RWPE1 (cell line): Measurements from ENCODE around the gene NR2F1.

Source experiments
- CTCF ChIA-PET: fragments of 350-600 bp; sonication (Branson Sonifier 250); formaldehyde crosslinking; extraction: SDS; loops from one replicate; lab custom pipeline; 2021; lab: Yijun Ruan, JAX
- POLR2A ChIA-PET: fragments of 400-600 bp; formaldehyde crosslinking; extraction: SDS; loops from one replicate; lab custom pipeline; 2020; ENCODE audit warnings: antibody characterized with exemption; ENCODE audit not compliant: low non-redundant PET; lab: Yijun Ruan, JAX
- DNase-seq: peaks from one replicate; pipeline ENCODE4 v3.0.0; 2012; ENCODE audit warnings: low spot score
- H3K27ac ChIP-seq: fragments of 450-650 bp; 2 replicates; pipeline ENCODE4 v1.5.1; 2017
- TF ChIP-seq, protein P1 (sequence below): fragments of 450-650 bp; conservative IDR thresholded peaks from 2 replicates; pipeline ENCODE4 v1.5.1; 2017; ENCODE audit warnings: low read depth, mild to moderate bottlenecking

The NR2F1 gene

GRCh38 chr5:93608855-93609254 lies 25.8 kb downstream of the NR2F1 start:
- TF ChIP-seq, protein P1, sequence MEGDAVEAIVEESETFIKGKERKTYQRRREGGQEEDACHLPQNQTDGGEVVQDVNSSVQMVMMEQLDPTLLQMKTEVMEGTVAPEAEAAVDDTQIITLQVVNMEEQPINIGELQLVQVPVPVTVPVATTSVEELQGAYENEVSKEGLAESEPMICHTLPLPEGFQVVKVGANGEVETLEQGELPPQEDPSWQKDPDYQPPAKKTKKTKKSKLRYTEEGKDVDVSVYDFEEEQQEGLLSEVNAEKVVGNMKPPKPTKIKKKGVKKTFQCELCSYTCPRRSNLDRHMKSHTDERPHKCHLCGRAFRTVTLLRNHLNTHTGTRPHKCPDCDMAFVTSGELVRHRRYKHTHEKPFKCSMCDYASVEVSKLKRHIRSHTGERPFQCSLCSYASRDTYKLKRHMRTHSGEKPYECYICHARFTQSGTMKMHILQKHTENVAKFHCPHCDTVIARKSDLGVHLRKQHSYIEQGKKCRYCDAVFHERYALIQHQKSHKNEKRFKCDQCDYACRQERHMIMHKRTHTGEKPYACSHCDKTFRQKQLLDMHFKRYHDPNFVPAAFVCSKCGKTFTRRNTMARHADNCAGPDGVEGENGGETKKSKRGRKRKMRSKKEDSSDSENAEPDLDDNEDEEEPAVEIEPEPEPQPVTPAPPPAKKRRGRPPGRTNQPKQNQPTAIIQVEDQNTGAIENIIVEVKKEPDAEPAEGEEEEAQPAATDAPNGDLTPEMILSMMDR, result no peak
- no peak for DNase-seq
- POLR2A ChIA-PET, result no interaction called here
- CTCF ChIA-PET, result no interaction called here
- no peak overlapping the region for H3K27ac ChIP-seq

DNA sequence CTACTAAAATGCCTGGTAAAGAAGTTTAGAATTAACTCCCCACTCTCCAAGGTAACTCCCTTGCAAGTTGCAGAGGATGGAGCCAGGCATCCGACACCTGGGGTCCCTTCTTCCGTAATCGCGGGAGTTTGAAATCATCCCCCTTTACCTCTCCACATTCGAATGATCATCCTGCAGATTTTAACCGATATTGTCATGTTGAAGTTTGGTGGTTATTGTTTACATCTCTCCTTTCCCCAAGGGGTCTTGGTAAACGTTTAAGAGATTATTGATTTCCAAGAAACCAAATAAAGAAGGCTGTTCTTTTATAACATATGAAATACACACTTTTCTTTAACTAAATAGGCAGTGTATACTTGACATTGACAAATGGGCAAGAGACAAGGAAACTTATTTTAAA lies 26.7 kb downstream of the NR2F1 start:
- ChIA-PET POLR2A (no interaction called here), CTCF (no interaction called here)
- no peak overlapping the region for H3K27ac ChIP-seq

GRCh38 chr5:93610581-93611272 lies 27.7 kb downstream of the NR2F1 start:
- DNase-seq, result no peak
- H3K27ac ChIP-seq, result no peak overlapping the region
- ChIA-PET POLR2A (no interaction called here), CTCF (no interaction called here)
- TF ChIP-seq, protein P1, result no peak

More for the DNA sequence above, 26.7 kb downstream of the NR2F1 start:
- DNase-seq, result no peak
- TF ChIP-seq, protein P1, result no peak

GRCh38 chr5:93611273-93611975 lies 28.4 kb downstream of the NR2F1 start:
- no peak for DNase-seq
- H3K27ac ChIP-seq, result no peak overlapping the region
- ChIA-PET POLR2A (no interaction called here), CTCF (interaction anchor here (1.1 kb wide), 1 partner anchor 10 kb away, joined by 4 read pairs; no protein-coding TSS in a partner anchor)
- TF ChIP-seq, protein P1, result no peak

- DNase-seq, result peak; percentile 31
- no peak overlapping the region for H3K27ac ChIP-seq
- TF ChIP-seq, protein P1, result no peak
- ChIA-PET POLR2A (no interaction called here), CTCF (interaction anchor here (0.8 to 1.1 kb wide), 2 partner anchors 9 to 11 kb away, joined by 4 read pairs; no protein-coding TSS in a partner anchor)
Measured at GRCh38 chr5:93611976-93612854, 29.2 kb downstream of the NR2F1 start.

DNA sequence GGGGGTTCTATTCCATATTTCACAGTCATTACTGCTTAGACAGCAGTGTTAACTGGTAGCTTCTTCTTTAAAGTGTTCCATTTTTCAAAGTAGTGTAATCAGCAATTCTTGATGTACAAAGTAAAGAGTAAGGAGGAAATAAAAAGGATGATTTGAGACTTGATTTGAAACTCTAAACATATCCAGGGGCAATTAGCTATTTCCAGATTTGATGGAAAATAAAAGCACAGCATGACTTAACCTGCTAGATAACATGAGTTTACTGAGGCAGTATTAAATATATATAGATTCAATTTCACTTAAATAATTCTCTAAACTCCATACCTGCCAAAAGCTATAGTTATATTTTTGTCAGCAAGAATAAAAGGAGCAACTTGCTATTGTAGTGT lies 29.8 kb downstream of the NR2F1 start:
- DNase-seq, result no peak
- CTCF ChIA-PET, result interaction anchor here (0.8 to 1.1 kb wide), 2 partner anchors 8 to 11 kb away, joined by 4 read pairs; no protein-coding TSS in a partner anchor
- TF ChIP-seq, protein P1, result no peak
- no peak overlapping the region for H3K27ac ChIP-seq
- POLR2A ChIA-PET, result no interaction called here
